SK-N-SH treated with all-trans-retinoic acid at 6 μM for 48 hours (cell line): Measurements from ENCODE around the gene LRCH3.

Source experiments
- ARNTL ChIP-seq: fragments of 450-650 bp; formaldehyde crosslinking; IDR thresholded peaks from 2 replicates; pipeline ENCODE4 v1.5.0; 2020; ENCODE audit warnings: low read depth, mild to moderate bottlenecking, moderate library complexity, borderline replicate concordance
- OSR1 ChIP-seq: fragments of 250-450 bp; sonication (Bioruptor Pico); IDR thresholded peaks from 2 replicates; pipeline ENCODE4 v1.8.0; 2022; ENCODE audit warnings: moderate library complexity, mild to moderate bottlenecking, inconsistent platforms
- PATZ1 ChIP-seq: fragments of 250-450 bp; sonication (Bioruptor Pico); IDR thresholded peaks from 2 replicates; pipeline ENCODE4 v1.8.0; 2020; ENCODE audit warnings: mild to moderate bottlenecking, moderate library complexity, borderline replicate concordance
- POU6F1 ChIP-seq: fragments of 250-450 bp; sonication (Bioruptor Pico); IDR thresholded peaks from 2 replicates; pipeline ENCODE4 v1.8.0; 2021; ENCODE audit warnings: low read depth, mild to moderate bottlenecking, moderate library complexity, borderline replicate concordance
- PPARA ChIP-seq: fragments of 250-450 bp; sonication (Bioruptor Pico); IDR thresholded peaks from 2 replicates; pipeline ENCODE4 v1.5.0; 2020; ENCODE audit warnings: mild to moderate bottlenecking, borderline replicate concordance
- ZNF565 ChIP-seq: fragments of 450-650 bp; formaldehyde crosslinking; conservative IDR thresholded peaks from 2 replicates; pipeline ENCODE4 v1.5.0; 2020; ENCODE audit warnings: low read depth, mild to moderate bottlenecking, moderate library complexity

DNA sequence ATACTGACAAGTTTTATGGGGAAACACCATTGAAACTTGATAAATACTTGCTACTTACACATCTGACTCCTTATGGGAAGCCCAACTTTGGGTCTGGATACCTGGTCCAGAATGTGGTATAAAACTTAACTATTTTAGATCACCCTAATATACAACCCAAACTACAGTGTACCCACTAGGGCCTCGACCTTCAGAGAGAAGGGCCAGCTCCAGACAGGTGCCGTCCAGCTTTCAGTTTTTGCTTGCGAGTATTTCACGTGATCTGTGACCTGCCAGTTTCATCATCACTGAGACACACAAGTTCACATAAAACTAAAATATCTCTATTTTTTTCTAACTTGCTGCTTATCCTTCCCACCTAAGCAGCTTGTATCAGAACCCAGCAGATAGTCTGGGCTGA, 99.6 kb downstream of the LRCH3 start:
- no peak for TF ChIP-seq ARNTL (CRISPR knock-in tag)
- no peak for TF ChIP-seq PATZ1 (CRISPR knock-in tag)
- TF ChIP-seq OSR1 (CRISPR knock-in tag) = no peak
- no peak for TF ChIP-seq PPARA
- no peak for TF ChIP-seq ZNF565 (CRISPR knock-in tag)
- TF ChIP-seq POU6F1 (CRISPR knock-in tag) = no peak
